Caco-2 (cell line): Measurements from ENCODE around the gene GTF3C5. TPM values are rescaled to one million over a fixed set of nuclear protein-coding genes. Genes with fewer than 3 reads are reported as not detected.

Experiments used
- BruUV-seq: library from RNA; stranded (reverse); fragments of 400-500 nt; replicated peaks from 2 replicates; lab custom pipeline; 2021; lab: Mats Ljungman, UMichigan
- CTCF ChIA-PET: fragments of 300-600 bp; sonication (Branson Sonifier 250); formaldehyde crosslinking; loops from one replicate; lab custom pipeline; 2022; ENCODE audit warnings: antibody characterized with exemption; lab: Charles Lee
- POLR2A ChIA-PET: fragments of 300-600 bp; sonication (Branson Sonifier 250); formaldehyde crosslinking; loops from one replicate; lab custom pipeline; 2022; ENCODE audit warnings: antibody characterized with exemption; lab: Charles Lee
- DNase-seq, 2 experiments: peaks; one replicate each; pipeline versions ENCODE4 v3.0.0 to v3.0.0-alpha.2; 2020 to 2022
- H3K27me3 ChIP-seq: replicated peaks from 2 replicates; pipeline ENCODE4 v1.6.0; 2011; ENCODE audit warnings: low read length; ENCODE audit not compliant: control insufficient read depth, insufficient read depth
- H3K36me3 ChIP-seq: 2 replicates; pipeline ENCODE4 v1.5.1; 2011; ENCODE audit warnings: low read length; ENCODE audit not compliant: control insufficient read depth, insufficient read depth
- H3K4me1 ChIP-seq: fragments of 250-450 bp; sonication (Bioruptor Pico); 2 replicates; pipeline ENCODE4 v1.5.1; 2020; ENCODE audit warnings: mild to moderate bottlenecking
- H3K4me3 ChIP-seq: 2 replicates; pipeline ENCODE4 v1.5.1; 2011; ENCODE audit warnings: low read depth, mild to moderate bottlenecking, control low read depth, low read length
- H3K9me3 ChIP-seq: fragments of 250-450 bp; sonication (Bioruptor Pico); 2 replicates; pipeline ENCODE4 v1.5.1; 2020; ENCODE audit warnings: mild to moderate bottlenecking, moderate library complexity
- H3K27ac Mint-ChIP-seq: one replicate; pipeline ENCODE4 v1.8.0; 2022; ENCODE audit warnings: mixed read lengths; ENCODE audit not compliant: unreplicated experiment
- H3K27me3 Mint-ChIP-seq: one replicate; pipeline ENCODE4 v1.8.0; 2022; ENCODE audit warnings: mixed read lengths; ENCODE audit not compliant: insufficient read depth, unreplicated experiment
- H3K36me3 Mint-ChIP-seq: one replicate; pipeline ENCODE4 v1.8.0; 2022; ENCODE audit warnings: mild to moderate bottlenecking, mixed read lengths; ENCODE audit not compliant: insufficient read depth, unreplicated experiment
- H3K4me1 Mint-ChIP-seq: one replicate; pipeline ENCODE4 v1.8.0; 2022; ENCODE audit warnings: low read depth, mixed read lengths; ENCODE audit not compliant: unreplicated experiment
- H3K4me3 Mint-ChIP-seq: one replicate; pipeline ENCODE4 v1.8.0; 2022; ENCODE audit warnings: mild to moderate bottlenecking, moderate library complexity, mixed read lengths; ENCODE audit not compliant: unreplicated experiment
- H3K9me3 Mint-ChIP-seq: one replicate; pipeline ENCODE4 v1.8.0; 2022; ENCODE audit warnings: mixed read lengths; ENCODE audit not compliant: unreplicated experiment
- intact Hi-C: fragments of 100-400 bp; cut with micrococcal nuclease; formaldehyde crosslinking; loops from one replicate; pipeline ENCODE4 v1.10.0; 2022; ENCODE audit not compliant: unreplicated experiment
- total RNA-seq: library from RNA; stranded (reverse); gene quantifications from 2 replicates; pipeline ENCODE4 v1.2.3, GENCODE V29; 2022
- TF ChIP-seq, protein P1 (sequence below), 2 experiments: fragments of 200-600 bp in 1 of 2; IDR thresholded peaks; 1 replicate in 1 of 2; 2 replicates in 1 of 2; pipeline versions ENCODE4 v1.5.1 to v1.8.0; 2011 to 2022; ENCODE audit warnings: antibody characterized with exemption in 1 of 2, control low read depth in 1 of 2, inconsistent platforms in 1 of 2, low read depth in 1 of 2, low read length in 1 of 2, mild to moderate bottlenecking in 1 of 2, moderate library complexity in 1 of 2; ENCODE audit not compliant: insufficient read depth in 1 of 2, severe bottlenecking in 1 of 2, unreplicated experiment in 1 of 2

GTF3C5 gene
- total RNA-seq, 1 experiment from 2014 or later = 73.1 TPM

DNA sequence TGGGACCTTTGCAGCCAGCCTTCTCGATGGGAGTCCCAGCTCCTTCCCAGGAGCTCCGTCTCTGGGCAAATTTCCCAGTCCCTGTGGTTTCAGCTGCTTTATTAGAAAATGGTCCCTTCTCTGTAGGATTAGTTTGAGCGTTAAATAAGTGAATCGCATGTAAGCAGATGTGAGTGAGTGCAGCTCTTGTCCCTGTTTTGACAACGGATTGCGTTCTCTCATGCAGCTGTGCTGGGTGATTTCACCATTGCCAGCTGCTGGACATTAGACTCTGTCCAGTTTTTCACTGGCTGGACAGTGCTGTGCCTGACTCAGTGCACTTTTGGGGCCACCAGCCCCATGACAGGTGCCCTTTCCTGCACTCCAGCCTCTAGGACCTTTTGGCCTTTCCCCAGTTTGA, 19.3 kb downstream of the GTF3C5 start:
- no TSS peak for BruUV-seq
- POLR2A ChIA-PET = no interaction called here
- intact Hi-C loops = no loop called here

DNA sequence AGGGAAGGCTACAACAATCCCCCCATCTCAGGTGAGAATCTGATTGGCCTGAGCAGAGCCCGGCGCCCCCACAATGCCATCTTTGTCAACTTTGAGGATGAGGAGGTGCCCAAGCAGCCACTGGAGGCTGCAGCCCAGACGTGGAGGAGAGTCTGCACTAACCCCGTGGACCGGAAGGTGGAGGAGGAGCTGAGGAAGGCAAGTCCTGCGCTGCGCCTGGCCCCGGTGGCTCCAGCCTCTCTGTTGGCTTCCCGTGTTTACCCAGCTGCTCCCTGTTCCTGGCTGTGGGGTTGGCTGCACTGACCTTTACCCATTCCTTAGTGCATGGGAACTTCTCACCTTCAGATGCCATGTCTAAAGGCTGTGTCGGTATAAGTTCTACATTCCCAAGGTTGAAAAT, 20.0 kb downstream of the GTF3C5 start:
- peaks cover 61% of the 10 kb centered on the region for H3K36me3 Mint-ChIP-seq
- H3K36me3 ChIP-seq = 0 out of 2 replicates have a peak, but pooled peaks cover 1% of the 10 kb centered on the region
- H3K4me3 Mint-ChIP-seq = no peak overlapping the region

More for the DNA sequence above, 19.3 kb downstream of the GTF3C5 start:
- DNase-seq = no peak
- H3K4me1 Mint-ChIP-seq = peaks cover 6% of the 10 kb centered on the region
- H3K36me3 ChIP-seq = 0 out of 2 replicates have a peak, but pooled peaks cover 1% of the 10 kb centered on the region
- H3K9me3 Mint-ChIP-seq = no peaks in the 10 kb centered on the region
- TF ChIP-seq, protein P1, sequence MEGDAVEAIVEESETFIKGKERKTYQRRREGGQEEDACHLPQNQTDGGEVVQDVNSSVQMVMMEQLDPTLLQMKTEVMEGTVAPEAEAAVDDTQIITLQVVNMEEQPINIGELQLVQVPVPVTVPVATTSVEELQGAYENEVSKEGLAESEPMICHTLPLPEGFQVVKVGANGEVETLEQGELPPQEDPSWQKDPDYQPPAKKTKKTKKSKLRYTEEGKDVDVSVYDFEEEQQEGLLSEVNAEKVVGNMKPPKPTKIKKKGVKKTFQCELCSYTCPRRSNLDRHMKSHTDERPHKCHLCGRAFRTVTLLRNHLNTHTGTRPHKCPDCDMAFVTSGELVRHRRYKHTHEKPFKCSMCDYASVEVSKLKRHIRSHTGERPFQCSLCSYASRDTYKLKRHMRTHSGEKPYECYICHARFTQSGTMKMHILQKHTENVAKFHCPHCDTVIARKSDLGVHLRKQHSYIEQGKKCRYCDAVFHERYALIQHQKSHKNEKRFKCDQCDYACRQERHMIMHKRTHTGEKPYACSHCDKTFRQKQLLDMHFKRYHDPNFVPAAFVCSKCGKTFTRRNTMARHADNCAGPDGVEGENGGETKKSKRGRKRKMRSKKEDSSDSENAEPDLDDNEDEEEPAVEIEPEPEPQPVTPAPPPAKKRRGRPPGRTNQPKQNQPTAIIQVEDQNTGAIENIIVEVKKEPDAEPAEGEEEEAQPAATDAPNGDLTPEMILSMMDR (IDR thresholded peaks at IDR 0.05; ENCODE audit: insufficient read depth in 1 of 2, low read depth in 1 of 2, low read length in 1 of 2, severe bottlenecking in 1 of 2, unreplicated experiment in 1 of 2) = no peak
- H3K36me3 Mint-ChIP-seq = peaks cover 60% of the 10 kb centered on the region
- CTCF ChIA-PET = no interaction called here
- no peaks in the 10 kb centered on the region for H3K4me1 ChIP-seq
- H3K9me3 ChIP-seq = no peaks in the 10 kb centered on the region
- H3K4me3 ChIP-seq = no peak overlapping the region
- no peak overlapping the region for H3K4me3 Mint-ChIP-seq
- peak overlapping the region; percentile 48 for H3K27ac Mint-ChIP-seq
- H3K27me3 Mint-ChIP-seq = no peaks in the 10 kb centered on the region
- H3K27me3 ChIP-seq = no peaks in the 10 kb centered on the region

DNA sequence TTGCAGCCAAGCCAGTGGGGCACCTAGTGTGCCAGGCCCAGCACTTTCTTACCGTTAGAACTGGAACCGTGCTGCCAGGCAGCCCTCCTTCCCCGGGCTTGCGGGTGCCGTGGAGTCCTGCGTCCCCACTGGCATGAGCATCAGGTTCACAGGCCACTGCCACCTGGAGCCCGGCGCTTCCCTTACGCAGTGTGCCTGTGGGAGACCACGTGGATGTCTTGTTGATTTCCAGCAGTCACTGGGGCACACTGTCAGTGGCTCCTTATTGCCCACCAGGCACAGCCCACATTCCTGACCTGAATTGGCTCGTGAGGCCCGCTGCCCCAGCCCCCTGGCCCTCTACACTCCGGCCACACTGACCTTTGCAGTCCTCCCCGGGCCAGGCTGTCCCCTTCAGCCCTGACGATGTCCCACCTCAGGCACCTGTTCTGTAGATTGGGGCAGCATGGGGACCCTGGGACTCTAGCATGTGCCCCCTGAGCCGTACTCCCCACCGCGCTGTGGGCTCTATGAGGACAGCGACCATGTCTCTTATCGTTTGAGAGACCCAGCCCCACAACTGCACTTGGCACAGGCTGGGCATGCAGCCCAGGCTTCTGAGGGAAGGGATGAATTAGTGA, 20.6 kb downstream of the GTF3C5 start:
- DNase-seq = no peak
- no TSS peak for BruUV-seq
- ChIA-PET CTCF (interaction anchor here (1.0 kb wide), 1 partner anchor 93 kb away, joined by 3 read pairs; no protein-coding TSS in a partner anchor), POLR2A (no interaction called here)
- intact Hi-C loops = no loop called here
- Mint-ChIP-seq H3K9me3 (no peaks in the 10 kb centered on the region), H3K4me1 (peaks cover 4% of the 10 kb centered on the region), H3K27me3 (no peaks in the 10 kb centered on the region), H3K4me3 (no peak overlapping the region), H3K36me3 (peaks cover 54% of the 10 kb centered on the region), H3K27ac (no peak overlapping the region)
- H3K9me3 ChIP-seq = no peaks in the 10 kb centered on the region
- no peaks in the 10 kb centered on the region for H3K4me1 ChIP-seq
- TF ChIP-seq, protein P1 (IDR thresholded peaks at IDR 0.05; ENCODE audit: insufficient read depth in 1 of 2, low read depth in 1 of 2, low read length in 1 of 2, severe bottlenecking in 1 of 2, unreplicated experiment in 1 of 2) = no peak
- H3K4me3 ChIP-seq = no peak overlapping the region
- 0 out of 2 replicates have a peak, but pooled peaks cover 1% of the 10 kb centered on the region for H3K36me3 ChIP-seq
- H3K27me3 ChIP-seq = no peaks in the 10 kb centered on the region

More for the DNA sequence above, 20.0 kb downstream of the GTF3C5 start:
- ChIA-PET POLR2A (no interaction called here), CTCF (interaction anchor here (1.0 kb wide), 1 partner anchor 94 kb away, joined by 3 read pairs; no protein-coding TSS in a partner anchor)
- Mint-ChIP-seq H3K27me3 (no peaks in the 10 kb centered on the region), H3K9me3 (no peaks in the 10 kb centered on the region), H3K4me1 (peaks cover 6% of the 10 kb centered on the region), H3K27ac (peak overlapping the region; percentile 48)
- no peak for DNase-seq
- TF ChIP-seq, protein P1 (IDR thresholded peaks at IDR 0.05; ENCODE audit: insufficient read depth in 1 of 2, low read depth in 1 of 2, low read length in 1 of 2, severe bottlenecking in 1 of 2, unreplicated experiment in 1 of 2) = no peak
- BruUV-seq = no TSS peak
- H3K27me3 ChIP-seq = no peaks in the 10 kb centered on the region
- H3K4me1 ChIP-seq = no peaks in the 10 kb centered on the region
- H3K4me3 ChIP-seq = no peak overlapping the region
- no peaks in the 10 kb centered on the region for H3K9me3 ChIP-seq
- intact Hi-C loops = no loop called here
